ENCODE results near the gene EIF2S2.

Gene EIF2S2

DNA sequence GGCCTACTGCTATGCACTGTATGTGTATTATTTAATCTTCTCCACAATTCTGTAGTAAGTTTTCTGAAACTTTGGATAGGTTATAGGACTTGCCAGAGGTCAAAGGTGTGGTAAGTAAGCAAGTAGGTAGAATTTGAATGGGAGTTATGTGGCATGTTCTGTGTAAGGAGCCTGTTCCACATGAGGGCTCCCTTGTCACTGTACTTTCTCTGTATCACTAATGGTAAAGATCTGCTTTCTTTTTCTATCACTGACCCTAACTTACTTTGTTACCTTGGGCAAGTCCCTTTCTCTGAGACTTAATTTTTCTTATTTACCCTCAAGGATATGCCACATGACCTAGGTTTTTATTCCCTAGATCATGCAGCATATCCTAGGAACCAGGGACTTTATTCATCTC is 50.3 kb downstream of the EIF2S2 start:
- no peak for DNase-seq

DNA sequence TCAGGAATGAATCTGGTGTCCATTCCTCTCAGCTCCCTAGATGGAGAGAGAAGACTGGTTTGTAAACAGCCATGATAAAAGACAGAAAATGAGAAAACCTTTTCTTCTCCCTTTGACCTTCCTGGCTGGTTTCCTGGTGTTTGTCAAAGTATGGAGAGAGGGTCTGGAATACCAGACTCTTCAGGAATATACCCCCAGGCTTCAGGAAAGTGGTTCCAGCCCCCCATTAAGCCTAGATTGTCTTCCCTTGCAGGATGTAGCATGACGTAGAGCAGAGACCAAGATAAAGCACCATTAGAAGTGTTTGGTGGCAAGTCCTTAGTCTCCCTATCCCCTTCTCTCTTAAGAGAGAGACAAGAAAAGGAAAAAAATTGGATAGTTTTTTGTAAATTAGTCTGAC is 51.1 kb downstream of the EIF2S2 start:
- no peak for DNase-seq

DNA sequence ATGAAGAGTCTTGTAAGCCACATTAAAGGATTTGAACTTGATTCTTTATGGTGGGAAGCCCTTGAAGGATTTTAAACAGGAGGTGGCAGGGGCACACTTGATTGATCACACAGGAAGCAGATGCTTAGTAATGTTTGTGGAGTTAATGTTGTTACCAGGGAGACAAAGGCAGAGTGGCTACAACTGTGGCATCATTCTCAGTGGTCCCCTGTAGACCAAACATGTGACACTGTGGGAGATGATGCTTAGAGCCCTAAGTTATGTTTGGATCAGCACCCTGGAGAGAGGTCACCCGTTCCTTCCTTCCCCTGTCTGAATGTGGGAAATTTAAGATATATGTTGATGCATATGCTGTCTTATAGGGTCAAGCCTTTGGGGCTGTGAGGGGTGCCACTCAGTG is 53.2 kb downstream of the EIF2S2 start:
- DNase-seq: peak; percentile 59

DNA sequence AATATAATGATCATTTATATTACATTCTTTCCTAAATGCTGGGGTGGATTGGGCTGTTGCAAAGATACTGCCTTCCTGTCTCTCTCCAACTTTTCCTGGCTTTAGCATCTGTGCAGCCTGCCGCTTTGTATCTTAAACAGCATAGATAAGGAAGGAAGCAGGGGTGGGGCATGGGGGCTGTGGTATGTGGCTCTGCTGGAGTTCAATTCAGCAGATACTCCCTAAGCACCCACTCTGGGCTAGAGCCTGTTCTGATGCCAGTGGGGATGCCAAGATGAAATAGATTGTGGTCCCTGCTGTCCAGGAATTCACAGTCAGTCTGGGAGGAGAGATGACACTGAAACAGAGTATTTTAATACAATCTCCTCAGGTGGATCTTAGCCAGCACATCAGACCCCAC is 56.8 kb downstream of the EIF2S2 start:
- DNase-seq: no peak

DNA sequence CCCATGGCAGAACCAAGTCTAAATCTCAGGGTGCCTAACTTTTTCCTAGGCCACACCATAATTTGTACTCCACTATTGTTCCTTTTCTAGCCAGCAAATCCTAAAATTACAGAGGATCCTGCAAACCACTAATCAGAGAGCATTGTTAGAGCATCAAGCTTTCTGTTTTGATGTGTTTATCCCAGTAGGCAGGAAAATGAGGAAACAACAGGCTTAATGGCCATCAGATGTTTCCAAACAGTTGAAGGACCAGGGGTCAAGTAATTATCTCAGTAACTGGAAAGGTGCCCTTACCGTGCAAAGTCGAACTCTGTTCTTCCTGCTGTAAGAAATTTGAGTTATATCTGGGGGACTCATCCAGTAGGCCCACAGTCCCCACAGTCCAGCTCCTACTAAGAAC is 59.6 kb downstream of the EIF2S2 start:
- peak; percentile 84 for DNase-seq

DNA sequence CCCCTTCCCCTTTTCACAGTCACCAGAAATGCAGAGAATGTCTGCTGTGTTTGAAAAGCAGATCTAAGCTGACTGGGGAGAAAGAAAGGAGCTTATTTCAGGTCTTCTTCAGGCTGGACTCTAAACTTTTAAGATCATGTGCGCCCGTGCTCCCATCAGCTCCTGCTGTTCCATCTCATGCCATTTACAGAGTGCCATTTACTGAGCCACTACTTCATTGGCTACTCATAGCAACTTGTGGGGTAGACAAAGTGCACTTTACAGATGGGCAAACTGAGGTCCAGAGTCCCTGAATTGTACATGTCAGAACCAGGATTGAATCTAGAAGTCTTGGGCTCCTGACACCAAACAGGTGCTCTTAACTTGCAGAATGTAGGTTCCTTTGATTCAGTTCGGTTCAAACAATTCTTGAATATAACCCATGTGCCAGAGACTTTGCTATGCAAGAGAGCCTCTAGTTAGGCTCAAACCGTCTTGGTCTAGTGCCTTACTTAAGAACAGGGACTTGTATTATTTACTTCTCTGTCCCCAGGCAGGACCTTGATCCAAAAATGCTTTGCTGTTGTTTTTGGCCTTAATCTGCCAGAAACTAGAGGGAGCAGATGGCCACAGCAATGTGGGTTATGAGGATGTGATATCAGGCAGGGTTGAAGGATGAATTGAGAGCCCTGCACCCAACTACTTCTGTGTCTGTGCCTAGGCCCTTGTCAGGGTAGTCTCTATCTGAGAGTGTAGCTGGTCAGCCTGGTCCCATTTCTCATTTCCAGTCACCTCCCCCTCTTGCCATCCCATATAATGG is 61.9 kb downstream of the EIF2S2 start:
- DNase-seq: no peak

DNA sequence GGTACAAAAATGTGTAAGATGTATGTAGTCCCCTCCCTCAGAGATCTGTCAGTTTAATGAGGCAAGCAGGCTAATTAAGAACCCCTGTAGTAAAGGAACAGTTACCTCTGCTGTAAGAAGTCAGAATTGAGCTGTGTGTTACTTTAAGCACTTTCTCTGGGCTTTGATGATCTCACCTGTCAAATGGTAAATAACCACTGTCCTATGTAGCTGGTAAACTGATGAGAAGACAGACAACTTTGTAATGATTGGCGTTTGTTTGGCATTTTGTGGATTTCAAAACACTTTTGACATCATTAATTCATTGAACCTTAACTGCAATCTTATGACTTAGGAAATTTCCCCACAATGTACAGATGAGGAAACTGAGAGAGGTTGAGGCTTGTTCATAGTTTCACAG is 62.7 kb downstream of the EIF2S2 start:
- no peak for DNase-seq

DNA sequence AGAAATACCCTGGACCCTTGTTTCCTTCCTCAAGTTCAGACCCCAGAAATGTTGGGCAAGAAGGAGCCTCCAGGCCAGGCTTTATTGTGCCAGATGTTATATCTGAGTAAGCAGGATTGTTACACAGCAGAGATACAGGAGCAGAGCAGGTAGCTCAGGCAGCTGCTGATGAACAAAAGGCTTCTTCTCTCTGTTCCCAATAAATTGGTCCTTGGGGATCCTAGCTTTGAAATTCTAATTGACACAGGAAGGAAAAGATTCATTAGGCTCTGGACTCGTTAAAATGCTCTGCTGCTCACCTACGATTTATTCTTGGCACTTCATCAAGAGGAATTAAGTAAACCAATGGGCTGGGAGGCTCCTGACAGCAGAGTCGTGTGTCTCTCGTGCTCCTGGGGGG is 64.1 kb downstream of the EIF2S2 start:
- peak; percentile 95 for DNase-seq

DNA sequence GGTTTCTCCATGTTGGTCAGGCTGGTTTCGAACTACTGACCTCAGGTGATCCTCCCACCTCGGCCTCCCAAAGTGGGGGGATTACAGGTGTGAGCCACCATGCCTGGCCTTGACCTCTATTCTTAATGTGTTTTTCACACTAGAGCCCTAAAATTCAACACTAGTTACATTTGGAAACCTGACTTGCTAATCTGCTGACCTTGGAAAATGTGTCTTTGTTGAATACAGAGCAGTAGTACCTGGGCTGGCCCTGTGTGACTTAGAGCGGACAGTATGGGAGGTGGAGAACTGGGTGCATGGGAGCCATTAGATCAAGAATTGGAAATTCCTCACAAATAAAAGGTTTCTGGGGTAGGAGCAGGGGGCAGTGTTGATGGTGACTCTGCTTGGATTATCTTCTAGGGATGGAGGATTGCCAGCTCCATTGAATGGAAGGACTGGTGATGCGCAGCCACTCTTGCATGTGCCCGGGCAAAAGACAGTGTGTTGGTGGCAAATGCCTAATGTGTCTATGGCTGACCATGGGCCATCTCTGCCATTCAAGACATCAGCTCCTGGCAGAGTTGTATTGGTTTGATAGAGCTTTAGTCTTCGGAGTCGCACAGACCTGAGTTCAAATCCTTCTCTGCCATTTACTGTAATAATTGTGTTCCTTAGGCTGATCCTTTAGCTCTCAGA is 64.9 kb downstream of the EIF2S2 start:
- no peak for DNase-seq

DNA sequence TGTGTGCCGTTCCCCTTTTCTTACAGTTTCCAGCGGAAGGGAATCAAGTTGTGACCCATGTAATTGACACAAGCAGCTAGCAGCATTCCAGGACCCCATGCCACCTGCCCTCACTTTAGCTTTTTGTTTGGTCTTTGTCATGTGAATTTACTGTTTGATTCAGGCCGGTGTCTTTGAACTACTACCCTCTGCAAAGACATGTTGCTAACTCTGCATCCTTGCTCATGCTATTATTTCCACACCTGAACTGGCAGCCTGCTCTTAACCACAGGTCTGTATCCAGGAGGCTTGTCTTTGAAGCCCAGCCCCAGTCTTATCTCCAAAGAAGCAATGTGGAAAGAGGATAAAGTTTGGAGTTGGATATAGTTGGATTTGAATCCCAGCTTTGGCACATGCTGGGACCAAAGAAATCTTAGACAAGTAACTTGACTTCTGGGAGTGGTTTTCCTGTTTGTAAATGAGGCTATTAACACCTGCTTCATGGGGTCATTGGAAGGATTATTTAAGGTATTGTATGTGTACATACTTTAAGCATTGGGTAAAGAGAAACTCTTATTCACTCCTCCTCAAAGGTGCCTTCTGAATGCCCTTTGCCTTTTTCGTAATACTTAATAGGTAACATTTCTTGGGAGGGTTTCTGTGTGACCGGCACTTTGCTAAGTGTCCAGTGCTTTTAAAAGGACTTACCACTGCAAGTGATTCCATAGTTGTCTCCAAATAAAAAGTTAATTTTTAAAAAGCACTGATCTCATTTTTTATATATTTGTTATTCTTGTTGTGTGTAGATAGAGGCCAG is 65.9 kb downstream of the EIF2S2 start:
- DNase-seq: no peak

DNA sequence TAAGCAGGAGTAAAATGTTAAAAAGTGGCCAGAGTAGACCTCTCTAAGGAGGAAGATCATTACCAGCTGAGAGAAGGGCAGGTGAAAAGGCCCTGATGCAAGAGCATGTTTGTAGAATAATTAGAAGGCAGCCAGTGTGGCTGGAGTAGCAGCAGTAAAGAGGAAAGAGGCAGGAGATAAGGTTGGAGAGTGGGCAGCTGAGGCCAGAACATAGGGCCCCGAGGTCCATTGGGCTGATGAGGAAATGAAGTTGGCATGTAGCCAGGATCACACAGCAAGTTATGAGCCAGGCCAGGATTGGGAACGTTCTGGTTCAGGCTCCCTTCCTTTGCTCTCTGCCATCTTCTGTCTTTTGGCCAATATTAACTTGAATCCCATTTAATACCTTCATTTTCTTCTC is 66.7 kb downstream of the EIF2S2 start:
- peak; percentile 36 for DNase-seq

DNA sequence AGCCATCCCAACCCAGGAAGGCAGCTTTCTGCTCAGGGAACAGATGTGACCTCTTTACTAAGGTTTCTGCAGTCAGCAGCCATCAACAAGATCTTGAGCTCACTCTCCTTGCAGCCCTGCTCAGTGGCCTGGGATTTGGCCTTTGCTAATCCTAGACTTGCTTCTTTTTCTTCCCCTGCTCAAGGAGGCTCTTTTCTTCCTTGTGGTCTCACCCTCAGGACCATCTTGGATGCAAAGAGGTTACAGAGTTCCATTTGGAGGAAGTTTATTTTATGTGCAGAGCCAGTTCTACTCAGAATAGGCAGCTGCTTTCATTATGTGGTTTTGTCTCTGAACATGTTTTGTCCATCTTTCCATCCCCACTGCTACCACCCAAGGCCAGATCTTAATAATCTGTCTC is 69.0 kb downstream of the EIF2S2 start:
- DNase-seq: no peak

DNA sequence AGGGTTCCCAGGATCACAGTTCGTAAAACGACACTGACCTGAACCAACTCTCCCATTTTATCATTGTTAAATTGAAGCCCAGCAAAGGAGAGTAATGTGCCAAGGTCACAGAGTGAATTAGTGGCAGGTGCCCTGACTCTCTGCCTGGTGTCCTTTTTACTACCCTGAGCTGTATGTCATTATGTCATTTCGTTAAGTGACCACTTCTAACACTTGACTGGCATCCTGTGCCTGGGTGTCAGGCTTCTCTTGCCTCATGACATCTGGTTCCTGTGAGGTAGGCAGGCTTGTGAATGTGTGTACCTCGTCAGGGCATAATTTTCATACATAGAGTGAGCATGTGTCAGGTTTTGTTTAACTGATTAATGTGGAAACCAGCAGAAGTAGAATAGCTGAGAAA is 69.8 kb downstream of the EIF2S2 start:
- DNase-seq: no peak

DNA sequence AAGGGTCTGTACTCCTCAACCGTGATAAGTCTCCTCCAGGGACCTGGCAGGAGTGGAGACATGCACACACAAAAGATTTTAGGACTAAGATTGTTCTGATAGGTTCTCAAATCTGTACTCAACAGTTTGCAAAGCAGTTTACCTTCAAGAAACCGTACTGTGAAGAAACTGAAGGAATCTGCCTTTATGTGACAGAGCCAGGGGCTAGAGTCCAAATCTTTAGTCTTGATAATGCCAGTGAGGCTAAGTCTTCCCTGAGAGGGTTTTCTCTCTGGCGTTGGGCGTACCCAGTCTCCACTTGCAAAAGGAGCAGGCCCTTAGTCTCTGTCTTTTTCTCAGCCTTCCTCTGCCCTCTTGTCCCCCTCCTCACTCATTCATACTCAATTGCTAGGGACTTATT is 70.8 kb downstream of the EIF2S2 start:
- DNase-seq: no peak

DNA sequence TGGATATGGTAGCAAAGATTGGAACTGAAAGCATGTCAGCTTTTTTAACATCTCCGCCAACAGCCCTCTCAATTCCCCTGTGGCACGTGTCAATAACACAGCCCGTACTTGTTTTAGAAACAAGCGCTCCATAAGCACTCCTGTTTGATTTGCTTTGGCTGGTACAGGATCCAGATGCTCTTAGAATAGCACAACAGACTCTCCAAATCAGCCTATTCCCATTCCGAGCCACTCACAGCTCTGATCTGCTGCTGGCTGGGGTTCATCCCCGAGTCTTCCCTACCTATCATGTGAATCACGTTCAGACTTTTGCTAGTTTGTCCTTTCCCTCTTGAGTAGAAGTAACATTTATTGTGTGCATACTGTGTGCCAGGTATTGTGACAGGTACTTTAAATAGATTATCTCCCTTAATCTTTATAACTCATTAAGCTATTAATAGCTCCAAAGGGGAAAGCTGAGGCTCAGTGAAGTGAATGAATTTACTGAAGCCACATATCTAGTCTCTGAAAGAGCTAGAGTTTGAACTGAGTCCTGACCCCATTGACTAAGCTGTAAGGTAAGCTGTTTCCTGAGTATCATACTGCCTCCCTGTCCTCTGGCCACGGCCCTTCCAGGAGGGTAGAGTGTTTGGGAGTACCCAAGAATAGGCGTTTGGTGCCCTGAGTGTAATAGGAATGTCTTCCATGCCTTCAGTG is 71.6 kb downstream of the EIF2S2 start:
- DNase-seq: no peak
